ENCODE data around the gene NLGN3. TPM values are rescaled to one million over a fixed set of nuclear protein-coding genes. Genes with fewer than 3 reads are reported as not detected.

The NLGN3 gene
- polyA plus RNA-seq, 1 donor from 2014 or later = 11.7 TPM

- Histone ChIP-seq H3K9ac (ENCODE audit: low read length) (no peak overlapping the region), H3K9me3 (ENCODE audit: low read length) (no peaks in the 10 kb centered on the region), H3K4me2 (ENCODE audit: low read length) (no peak overlapping the region), H3K27me3 (ENCODE audit: insufficient read depth, low read depth, low read length) (no peaks in the 10 kb centered on the region), H3K36me3 (ENCODE audit: insufficient read depth, low read length) (no peaks in the 10 kb centered on the region), H2AFZ (ENCODE audit: low read depth, low read length) (no peak overlapping the region), H4K20me1 (ENCODE audit: insufficient read depth) (no peaks in the 10 kb centered on the region), H3K27ac (ENCODE audit: low read length) (no peak overlapping the region), H3K4me3 (ENCODE audit: low read length) (no peak overlapping the region), H3F3A (ENCODE audit: insufficient read depth, low read length, poor library complexity, severe bottlenecking) (no peaks in the 10 kb centered on the region), H3K9me2 (ENCODE audit: insufficient read depth, low read length) (no peaks in the 10 kb centered on the region), H3K79me2 (replicated peaks; ENCODE audit: insufficient read depth, low read length) (no peaks in the 10 kb centered on the region)
- TF ChIP-seq MXI1 (conservative IDR thresholded peaks at IDR 0.05; ENCODE audit: poor library complexity, severe bottlenecking) (no peak), EP300 (conservative IDR thresholded peaks at IDR 0.05; ENCODE audit: poor library complexity, severe bottlenecking) (no peak), EZH2 (IDR thresholded peaks at IDR 0.05; ENCODE audit: borderline replicate concordance, insufficient read depth, low read length, poor library complexity, severe bottlenecking) (no peak), POLR2AphosphoS5 (IDR thresholded peaks at IDR 0.05) (no peak), SMC3 (conservative IDR thresholded peaks at IDR 0.05; ENCODE audit: poor library complexity) (no peak), RAD21 (conservative IDR thresholded peaks at IDR 0.05) (no peak), TAF1 (IDR thresholded peaks at IDR 0.05; ENCODE audit: low read depth) (no peak)
- TF ChIP-seq, protein P1, sequence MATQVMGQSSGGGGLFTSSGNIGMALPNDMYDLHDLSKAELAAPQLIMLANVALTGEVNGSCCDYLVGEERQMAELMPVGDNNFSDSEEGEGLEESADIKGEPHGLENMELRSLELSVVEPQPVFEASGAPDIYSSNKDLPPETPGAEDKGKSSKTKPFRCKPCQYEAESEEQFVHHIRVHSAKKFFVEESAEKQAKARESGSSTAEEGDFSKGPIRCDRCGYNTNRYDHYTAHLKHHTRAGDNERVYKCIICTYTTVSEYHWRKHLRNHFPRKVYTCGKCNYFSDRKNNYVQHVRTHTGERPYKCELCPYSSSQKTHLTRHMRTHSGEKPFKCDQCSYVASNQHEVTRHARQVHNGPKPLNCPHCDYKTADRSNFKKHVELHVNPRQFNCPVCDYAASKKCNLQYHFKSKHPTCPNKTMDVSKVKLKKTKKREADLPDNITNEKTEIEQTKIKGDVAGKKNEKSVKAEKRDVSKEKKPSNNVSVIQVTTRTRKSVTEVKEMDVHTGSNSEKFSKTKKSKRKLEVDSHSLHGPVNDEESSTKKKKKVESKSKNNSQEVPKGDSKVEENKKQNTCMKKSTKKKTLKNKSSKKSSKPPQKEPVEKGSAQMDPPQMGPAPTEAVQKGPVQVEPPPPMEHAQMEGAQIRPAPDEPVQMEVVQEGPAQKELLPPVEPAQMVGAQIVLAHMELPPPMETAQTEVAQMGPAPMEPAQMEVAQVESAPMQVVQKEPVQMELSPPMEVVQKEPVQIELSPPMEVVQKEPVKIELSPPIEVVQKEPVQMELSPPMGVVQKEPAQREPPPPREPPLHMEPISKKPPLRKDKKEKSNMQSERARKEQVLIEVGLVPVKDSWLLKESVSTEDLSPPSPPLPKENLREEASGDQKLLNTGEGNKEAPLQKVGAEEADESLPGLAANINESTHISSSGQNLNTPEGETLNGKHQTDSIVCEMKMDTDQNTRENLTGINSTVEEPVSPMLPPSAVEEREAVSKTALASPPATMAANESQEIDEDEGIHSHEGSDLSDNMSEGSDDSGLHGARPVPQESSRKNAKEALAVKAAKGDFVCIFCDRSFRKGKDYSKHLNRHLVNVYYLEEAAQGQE (IDR thresholded peaks at IDR 0.05; ENCODE audit: borderline replicate concordance) = no peak
- TF ChIP-seq, protein P2, sequence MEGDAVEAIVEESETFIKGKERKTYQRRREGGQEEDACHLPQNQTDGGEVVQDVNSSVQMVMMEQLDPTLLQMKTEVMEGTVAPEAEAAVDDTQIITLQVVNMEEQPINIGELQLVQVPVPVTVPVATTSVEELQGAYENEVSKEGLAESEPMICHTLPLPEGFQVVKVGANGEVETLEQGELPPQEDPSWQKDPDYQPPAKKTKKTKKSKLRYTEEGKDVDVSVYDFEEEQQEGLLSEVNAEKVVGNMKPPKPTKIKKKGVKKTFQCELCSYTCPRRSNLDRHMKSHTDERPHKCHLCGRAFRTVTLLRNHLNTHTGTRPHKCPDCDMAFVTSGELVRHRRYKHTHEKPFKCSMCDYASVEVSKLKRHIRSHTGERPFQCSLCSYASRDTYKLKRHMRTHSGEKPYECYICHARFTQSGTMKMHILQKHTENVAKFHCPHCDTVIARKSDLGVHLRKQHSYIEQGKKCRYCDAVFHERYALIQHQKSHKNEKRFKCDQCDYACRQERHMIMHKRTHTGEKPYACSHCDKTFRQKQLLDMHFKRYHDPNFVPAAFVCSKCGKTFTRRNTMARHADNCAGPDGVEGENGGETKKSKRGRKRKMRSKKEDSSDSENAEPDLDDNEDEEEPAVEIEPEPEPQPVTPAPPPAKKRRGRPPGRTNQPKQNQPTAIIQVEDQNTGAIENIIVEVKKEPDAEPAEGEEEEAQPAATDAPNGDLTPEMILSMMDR (IDR thresholded peaks at IDR 0.05; ENCODE audit: poor library complexity, severe bottlenecking) = no peak
Measured at GRCh38 chrX:71214152-71214551, 69.5 kb downstream of the NLGN3 start.

DNA sequence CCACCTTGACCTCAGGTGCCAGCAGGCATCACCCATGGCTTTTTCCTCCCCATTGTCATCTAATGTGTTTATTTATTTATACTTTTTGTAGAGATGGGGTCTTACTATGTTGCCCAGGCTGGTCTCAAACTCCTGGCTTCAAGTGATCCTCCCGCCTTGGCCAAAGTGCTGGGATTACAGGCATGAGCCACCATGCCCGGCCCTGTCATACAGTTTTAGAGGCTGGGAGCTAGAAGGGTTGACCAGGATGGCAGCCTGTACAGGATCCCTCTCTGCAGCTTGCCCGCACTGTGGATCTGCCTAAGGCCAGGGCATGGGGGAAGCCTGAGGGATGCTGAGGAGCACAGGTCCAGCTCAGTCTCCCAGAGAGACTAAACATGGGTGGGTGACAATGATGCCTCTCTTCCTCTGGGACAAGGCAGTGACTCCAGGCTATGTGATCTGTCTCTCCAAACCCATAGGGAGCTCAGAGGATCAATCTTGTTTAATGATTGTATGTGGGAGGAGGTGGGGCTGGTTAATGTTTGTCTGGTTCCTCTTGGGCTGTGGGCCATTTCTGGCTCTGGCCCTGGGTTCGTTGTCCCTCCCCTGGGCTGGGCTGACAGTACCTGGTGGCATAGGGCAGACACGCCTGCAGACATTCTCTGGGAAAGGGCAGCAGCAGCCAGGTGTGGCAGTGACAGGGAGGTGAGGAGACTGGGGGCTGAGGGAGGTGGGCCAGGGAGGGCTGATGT, 70.1 kb downstream of the NLGN3 start:
- Histone ChIP-seq H2AFZ (ENCODE audit: low read depth, low read length) (no peak overlapping the region), H3K4me2 (ENCODE audit: low read length) (no peak overlapping the region), H3K9me2 (ENCODE audit: insufficient read depth, low read length) (no peaks in the 10 kb centered on the region), H3F3A (ENCODE audit: insufficient read depth, low read length, poor library complexity, severe bottlenecking) (no peaks in the 10 kb centered on the region), H3K4me3 (ENCODE audit: low read length) (no peak overlapping the region), H3K27ac (ENCODE audit: low read length) (no peak overlapping the region), H3K36me3 (ENCODE audit: insufficient read depth, low read length) (no peaks in the 10 kb centered on the region), H3K9me3 (ENCODE audit: low read length) (no peaks in the 10 kb centered on the region), H3K9ac (ENCODE audit: low read length) (no peak overlapping the region), H3K27me3 (ENCODE audit: insufficient read depth, low read depth, low read length) (no peaks in the 10 kb centered on the region), H3K79me2 (replicated peaks; ENCODE audit: insufficient read depth, low read length) (no peaks in the 10 kb centered on the region), H4K20me1 (ENCODE audit: insufficient read depth) (no peaks in the 10 kb centered on the region)
- TF ChIP-seq TAF1 (IDR thresholded peaks at IDR 0.05; ENCODE audit: low read depth) (no peak), POLR2AphosphoS5 (IDR thresholded peaks at IDR 0.05) (no peak), RAD21 (conservative IDR thresholded peaks at IDR 0.05) (no peak), EZH2 (IDR thresholded peaks at IDR 0.05; ENCODE audit: borderline replicate concordance, insufficient read depth, low read length, poor library complexity, severe bottlenecking) (no peak), MXI1 (conservative IDR thresholded peaks at IDR 0.05; ENCODE audit: poor library complexity, severe bottlenecking) (no peak), SMC3 (conservative IDR thresholded peaks at IDR 0.05; ENCODE audit: poor library complexity) (no peak), EP300 (conservative IDR thresholded peaks at IDR 0.05; ENCODE audit: poor library complexity, severe bottlenecking) (no peak)
- TF ChIP-seq, protein P1 (IDR thresholded peaks at IDR 0.05; ENCODE audit: borderline replicate concordance) = no peak
- TF ChIP-seq, protein P2 (IDR thresholded peaks at IDR 0.05; ENCODE audit: poor library complexity, severe bottlenecking) = no peak

Measured in neural cell (in vitro differentiated cells).